ENCODE data around the gene FXYD6.
A peak's percentile ranks its signal among the peaks of the same experiment; 100 is the strongest.
"Not testable (repeated sequence)": the region's sequence is repeated elsewhere in the genome, so short reads cannot be mapped to it uniquely, and the experiment has no call there.

The FXYD6 gene

GRCh38 chr11:117868815-117869561 lies 7.5 kb downstream of the FXYD6 start:
- Histone ChIP-seq H3K4me3 (ENCODE audit: insufficient read length, low read depth) (no peak overlapping the region), H3K9ac (ENCODE audit: insufficient read length, low read depth) (peak overlapping the region; percentile 47), H3K4me1 (ENCODE audit: insufficient read depth, insufficient read length) (peaks cover 23% of the 10 kb centered on the region), H3K27me3 (ENCODE audit: insufficient read depth, insufficient read length) (peaks cover 78% of the 10 kb centered on the region), H3K36me3 (ENCODE audit: insufficient read depth, insufficient read length, low read length) (no peaks in the 10 kb centered on the region), H3K9me3 (ENCODE audit: insufficient read depth, low read length) (no peaks in the 10 kb centered on the region)
- DNase-seq (ENCODE audit: low read depth, low spot score): no peak
- no peak for TF ChIP-seq YY1 (IDR thresholded peaks at IDR 0.05; ENCODE audit: insufficient read depth, insufficient read length)
- no peak for TF ChIP-seq ZNF274 (IDR thresholded peaks at IDR 0.05; ENCODE audit: low read depth, low read length)
- TF ChIP-seq SUZ12 (IDR thresholded peaks at IDR 0.05; ENCODE audit: extremely low read depth, insufficient read depth, insufficient read length): no peak

DNA sequence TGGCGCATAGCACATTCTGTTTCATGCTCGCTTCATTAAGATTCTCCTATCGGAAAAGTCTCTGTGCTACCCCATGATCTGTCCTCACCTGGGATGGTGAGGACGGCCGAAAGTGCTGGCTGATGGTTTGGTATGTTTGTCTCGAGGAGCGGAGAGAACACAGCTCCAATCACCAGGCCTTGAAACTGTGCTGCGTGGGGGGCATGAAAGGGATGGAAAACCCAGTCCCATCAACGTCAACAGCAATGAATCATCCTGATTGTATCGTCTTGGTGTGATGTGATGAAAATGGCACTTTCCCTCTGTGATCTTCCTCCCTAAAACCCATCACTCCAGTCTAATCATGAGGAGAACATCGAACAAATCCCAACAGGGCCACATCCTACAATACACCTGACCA lies 8.4 kb downstream of the FXYD6 start:
- DNase-seq (ENCODE audit: low read depth, low spot score): no peak
- Histone ChIP-seq H3K36me3 (ENCODE audit: insufficient read depth, insufficient read length, low read length) (no peaks in the 10 kb centered on the region), H3K9ac (ENCODE audit: insufficient read length, low read depth) (no peak overlapping the region), H3K4me3 (ENCODE audit: insufficient read length, low read depth) (no peak overlapping the region), H3K27me3 (ENCODE audit: insufficient read depth, insufficient read length) (peaks cover 69% of the 10 kb centered on the region), H3K4me1 (ENCODE audit: insufficient read depth, insufficient read length) (peaks cover 21% of the 10 kb centered on the region), H3K9me3 (ENCODE audit: insufficient read depth, low read length) (no peaks in the 10 kb centered on the region)
- TF ChIP-seq YY1 (IDR thresholded peaks at IDR 0.05; ENCODE audit: insufficient read depth, insufficient read length) (no peak), SUZ12 (IDR thresholded peaks at IDR 0.05; ENCODE audit: extremely low read depth, insufficient read depth, insufficient read length) (no peak), ZNF274 (IDR thresholded peaks at IDR 0.05; ENCODE audit: low read depth, low read length) (no peak)

- H3K27me3 ChIP-seq (ENCODE audit: insufficient read depth, insufficient read length): peaks cover 54% of the 10 kb centered on the region
- peaks cover 26% of the 10 kb centered on the region for H3K4me1 ChIP-seq (ENCODE audit: insufficient read depth, insufficient read length)
- no peaks in the 10 kb centered on the region for H3K9me3 ChIP-seq (ENCODE audit: insufficient read depth, low read length)
- H3K9ac ChIP-seq (ENCODE audit: insufficient read length, low read depth): no peak overlapping the region
- no peak for DNase-seq (ENCODE audit: low read depth, low spot score)
- TF ChIP-seq ZNF274 (IDR thresholded peaks at IDR 0.05; ENCODE audit: low read depth, low read length) (no peak), YY1 (IDR thresholded peaks at IDR 0.05; ENCODE audit: insufficient read depth, insufficient read length) (no peak), SUZ12 (IDR thresholded peaks at IDR 0.05; ENCODE audit: extremely low read depth, insufficient read depth, insufficient read length) (no peak)
- H3K36me3 ChIP-seq (ENCODE audit: insufficient read depth, insufficient read length, low read length): no peaks in the 10 kb centered on the region
- H3K4me3 ChIP-seq (ENCODE audit: insufficient read length, low read depth): no peak overlapping the region
Observed at GRCh38 chr11:117866526-117866925, 9.9 kb downstream of the FXYD6 start.

- H3K27me3 ChIP-seq (ENCODE audit: insufficient read depth, insufficient read length): peaks cover 44% of the 10 kb centered on the region
Observed at GRCh38 chr11:117865546-117865945, 10.9 kb downstream of the FXYD6 start.

DNA sequence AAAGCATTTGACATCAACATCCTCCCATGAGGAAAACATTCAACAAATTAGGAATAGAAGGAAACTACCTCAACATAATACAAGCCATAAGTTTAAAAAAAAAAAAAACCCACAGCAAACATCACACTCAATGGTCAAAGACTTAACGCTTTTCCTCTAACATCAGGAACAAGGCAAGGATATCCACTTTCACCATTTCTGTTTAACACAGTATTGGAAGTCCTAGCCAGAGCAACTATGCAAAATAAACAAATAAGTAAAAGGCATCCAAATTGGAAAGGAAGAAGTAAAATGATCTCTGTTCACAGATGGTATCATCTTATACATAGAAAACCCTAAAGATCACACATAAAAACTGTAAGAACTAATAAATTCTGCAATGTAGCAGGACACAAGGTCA lies 13.1 kb downstream of the FXYD6 start:
- Histone ChIP-seq H3K36me3 (ENCODE audit: insufficient read depth, insufficient read length, low read length) (no peaks in the 10 kb centered on the region), H3K4me3 (ENCODE audit: insufficient read length, low read depth) (no peak overlapping the region), H3K27me3 (ENCODE audit: insufficient read depth, insufficient read length) (peaks cover 32% of the 10 kb centered on the region), H3K9ac (ENCODE audit: insufficient read length, low read depth) (no peak overlapping the region), H3K9me3 (ENCODE audit: insufficient read depth, low read length) (no peaks in the 10 kb centered on the region), H3K4me1 (ENCODE audit: insufficient read depth, insufficient read length) (peaks cover 12% of the 10 kb centered on the region)
- DNase-seq (ENCODE audit: low read depth, low spot score): no peak
- TF ChIP-seq SUZ12 (IDR thresholded peaks at IDR 0.05; ENCODE audit: extremely low read depth, insufficient read depth, insufficient read length) (no peak), YY1 (IDR thresholded peaks at IDR 0.05; ENCODE audit: insufficient read depth, insufficient read length) (no peak), ZNF274 (IDR thresholded peaks at IDR 0.05; ENCODE audit: low read depth, low read length) (no peak)

More at GRCh38 chr11:117865546-117865945, 10.9 kb downstream of the FXYD6 start:
- H3K9ac ChIP-seq (ENCODE audit: insufficient read length, low read depth); H3K4me3 ChIP-seq (ENCODE audit: insufficient read length, low read depth); H3K9me3 ChIP-seq (ENCODE audit: insufficient read depth, low read length); DNase-seq (ENCODE audit: low read depth, low spot score); H3K36me3 ChIP-seq (ENCODE audit: insufficient read depth, insufficient read length, low read length): not testable (repeated sequence)
- H3K4me1 ChIP-seq (ENCODE audit: insufficient read depth, insufficient read length): peaks cover 25% of the 10 kb centered on the region

- Histone ChIP-seq H3K36me3 (ENCODE audit: insufficient read depth, insufficient read length, low read length) (no peaks in the 10 kb centered on the region), H3K9me3 (ENCODE audit: insufficient read depth, low read length) (no peaks in the 10 kb centered on the region), H3K4me1 (ENCODE audit: insufficient read depth, insufficient read length) (peaks cover 8% of the 10 kb centered on the region), H3K9ac (ENCODE audit: insufficient read length, low read depth) (no peak overlapping the region), H3K4me3 (ENCODE audit: insufficient read length, low read depth) (no peak overlapping the region), H3K27me3 (ENCODE audit: insufficient read depth, insufficient read length) (peaks cover 25% of the 10 kb centered on the region)
- TF ChIP-seq SUZ12 (IDR thresholded peaks at IDR 0.05; ENCODE audit: extremely low read depth, insufficient read depth, insufficient read length) (no peak), YY1 (IDR thresholded peaks at IDR 0.05; ENCODE audit: insufficient read depth, insufficient read length) (no peak), ZNF274 (IDR thresholded peaks at IDR 0.05; ENCODE audit: low read depth, low read length) (no peak)
- DNase-seq (ENCODE audit: low read depth, low spot score): no peak
Observed at GRCh38 chr11:117862753-117863152, 13.7 kb downstream of the FXYD6 start.

DNA sequence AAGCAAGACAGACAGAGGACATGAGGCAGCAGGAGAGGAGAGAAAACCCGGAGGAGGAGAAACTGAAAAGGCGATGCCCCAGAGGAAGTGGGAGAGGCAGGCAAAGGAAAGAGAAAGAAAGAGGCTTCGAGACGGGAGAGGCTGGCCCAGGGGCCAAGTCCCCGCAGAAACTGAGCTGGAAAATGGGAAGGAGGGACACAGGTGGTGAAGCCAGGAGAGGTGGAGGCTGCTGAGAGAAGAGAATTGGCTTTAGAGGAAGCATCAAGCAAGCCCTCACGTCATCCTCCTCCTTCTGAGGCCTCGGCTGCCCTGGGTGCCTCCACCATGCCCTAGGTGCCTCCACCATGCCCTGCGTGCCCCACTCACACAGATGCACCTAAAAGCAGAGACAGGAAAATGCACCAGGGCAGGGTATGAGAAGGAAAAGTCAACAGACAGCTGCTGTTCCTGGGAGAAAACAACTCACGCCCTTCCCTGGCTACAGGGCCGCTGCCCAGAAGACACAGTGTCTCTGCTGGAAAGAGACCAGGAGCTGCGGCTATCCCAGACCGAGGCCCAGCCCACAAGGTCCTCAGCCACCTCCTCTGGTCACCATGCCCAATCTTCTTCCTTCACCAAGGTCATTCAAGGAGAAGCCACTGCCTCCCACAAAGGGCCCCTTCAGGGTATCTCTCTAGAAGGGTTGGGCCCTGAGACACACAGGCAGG lies 14.3 kb downstream of the FXYD6 start:
- Histone ChIP-seq H3K9me3 (ENCODE audit: insufficient read depth, low read length) (no peaks in the 10 kb centered on the region), H3K4me1 (ENCODE audit: insufficient read depth, insufficient read length) (peaks cover 6% of the 10 kb centered on the region), H3K36me3 (ENCODE audit: insufficient read depth, insufficient read length, low read length) (no peaks in the 10 kb centered on the region), H3K27me3 (ENCODE audit: insufficient read depth, insufficient read length) (peaks cover 20% of the 10 kb centered on the region), H3K9ac (ENCODE audit: insufficient read length, low read depth) (no peak overlapping the region), H3K4me3 (ENCODE audit: insufficient read length, low read depth) (no peak overlapping the region)
- TF ChIP-seq YY1 (IDR thresholded peaks at IDR 0.05; ENCODE audit: insufficient read depth, insufficient read length) (no peak), ZNF274 (IDR thresholded peaks at IDR 0.05; ENCODE audit: low read depth, low read length) (no peak), SUZ12 (IDR thresholded peaks at IDR 0.05; ENCODE audit: extremely low read depth, insufficient read depth, insufficient read length) (no peak)
- no peak for DNase-seq (ENCODE audit: low read depth, low spot score)
